Activated naive CD4-positive, alpha-beta T cell treated with anti-CD3 and anti-CD28 coated beads for 36 hours (primary cell): Measurements from ENCODE around the gene SLC25A13. TPM values are rescaled to one million over a fixed set of nuclear protein-coding genes. Genes with fewer than 3 reads are reported as not detected.

Source experiments
- CTCF ChIA-PET: fragments of 350-600 bp; sonication (Branson Sonifier 250); formaldehyde crosslinking; loops from one replicate; lab custom pipeline; 2021; ENCODE audit warnings: antibody characterized with exemption; lab: Charles Lee
- DNase-seq: peaks from one replicate; pipeline ENCODE4 v3.0.0-alpha.2; 2020
- H3K27ac Mint-ChIP-seq: one replicate; pipeline ENCODE4 v1.8.0; 2021; ENCODE audit warnings: mild to moderate bottlenecking, mixed read lengths
- H3K27me3 Mint-ChIP-seq: one replicate; pipeline ENCODE4 v1.8.0; 2021; ENCODE audit warnings: low read depth, mixed read lengths
- H3K36me3 Mint-ChIP-seq: one replicate; pipeline ENCODE4 v1.8.0; 2021; ENCODE audit warnings: low read depth, mixed read lengths
- H3K4me1 Mint-ChIP-seq: one replicate; pipeline ENCODE4 v1.8.0; 2021; ENCODE audit warnings: low read depth, mixed read lengths
- H3K4me3 Mint-ChIP-seq: one replicate; pipeline ENCODE4 v1.8.0; 2021; ENCODE audit warnings: mild to moderate bottlenecking, moderate library complexity, mixed read lengths
- H3K9me3 Mint-ChIP-seq: one replicate; pipeline ENCODE4 v1.8.0; 2021; ENCODE audit warnings: mixed read lengths
- intact Hi-C: fragments of 100-400 bp; cut with micrococcal nuclease; formaldehyde crosslinking; loops from one replicate; pipeline ENCODE4 v1.15.1; 2023
- total RNA-seq, 2 experiments: library from RNA; stranded (reverse); gene quantifications; one replicate each; pipeline ENCODE4 v1.2.3, GENCODE V29; 2021

The SLC25A13 gene
- total RNA-seq, 2 experiments from 2014 or later, result 4.0 to 5.7 TPM

GRCh38 chr7:96204601-96205000 lies 117.3 kb downstream of the SLC25A13 start:
- no peak for DNase-seq
- Mint-ChIP-seq H3K27ac (no peak overlapping the region), H3K4me3 (no peak overlapping the region), H3K9me3 (no peaks in the 10 kb centered on the region), H3K36me3 (peaks cover 7% of the 10 kb centered on the region), H3K4me1 (no peaks in the 10 kb centered on the region), H3K27me3 (no peaks in the 10 kb centered on the region)
- CTCF ChIA-PET, result interaction anchor here (0.6 kb wide), 1 partner anchor 25 kb away, joined by 7 read pairs; no protein-coding TSS in a partner anchor
- intact Hi-C loops, result no loop called here

GRCh38 chr7:96203786-96204185 lies 118.1 kb downstream of the SLC25A13 start:
- intact Hi-C loops, result no loop called here
- no peak overlapping the region for H3K4me3 Mint-ChIP-seq
- no peaks in the 10 kb centered on the region for H3K27me3 Mint-ChIP-seq
- CTCF ChIA-PET, result no interaction called here
- DNase-seq, result no peak
- H3K9me3 Mint-ChIP-seq, result no peaks in the 10 kb centered on the region
- H3K36me3 Mint-ChIP-seq, result peaks cover 7% of the 10 kb centered on the region
- no peaks in the 10 kb centered on the region for H3K4me1 Mint-ChIP-seq
- H3K27ac Mint-ChIP-seq, result no peak overlapping the region

GRCh38 chr7:96202102-96202501 lies 119.8 kb downstream of the SLC25A13 start:
- H3K4me1 Mint-ChIP-seq, result no peaks in the 10 kb centered on the region
- peaks cover 6% of the 10 kb centered on the region for H3K36me3 Mint-ChIP-seq
- CTCF ChIA-PET, result no interaction called here
- H3K9me3 Mint-ChIP-seq, result no peaks in the 10 kb centered on the region
- H3K27me3 Mint-ChIP-seq, result no peaks in the 10 kb centered on the region
- intact Hi-C loops, result no loop called here
- DNase-seq, result no peak
- H3K27ac Mint-ChIP-seq, result no peak overlapping the region
- H3K4me3 Mint-ChIP-seq, result no peak overlapping the region

- no peaks in the 10 kb centered on the region for H3K9me3 Mint-ChIP-seq
- H3K4me3 Mint-ChIP-seq, result no peak overlapping the region
- intact Hi-C loops, result no loop called here
Observed at GRCh38 chr7:96200740-96201139, 121.2 kb downstream of the SLC25A13 start.

GRCh38 chr7:96199421-96199820 lies 122.5 kb downstream of the SLC25A13 start:
- CTCF ChIA-PET, result no interaction called here
- Mint-ChIP-seq H3K4me1 (no peaks in the 10 kb centered on the region), H3K27me3 (no peaks in the 10 kb centered on the region), H3K36me3 (peaks cover 3% of the 10 kb centered on the region), H3K9me3 (no peaks in the 10 kb centered on the region), H3K4me3 (no peak overlapping the region), H3K27ac (no peak overlapping the region)
- DNase-seq, result no peak
- intact Hi-C loops, result no loop called here

More at GRCh38 chr7:96200740-96201139, 121.2 kb downstream of the SLC25A13 start:
- Mint-ChIP-seq H3K27me3 (no peaks in the 10 kb centered on the region), H3K36me3 (peaks cover 2% of the 10 kb centered on the region), H3K4me1 (no peaks in the 10 kb centered on the region), H3K27ac (no peak overlapping the region)
- CTCF ChIA-PET, result interaction anchor here (0.7 kb wide), 1 partner anchor 16 kb away, joined by 3 read pairs; no protein-coding TSS in a partner anchor
- no peak for DNase-seq

- CTCF ChIA-PET, result no interaction called here
- H3K27me3 Mint-ChIP-seq, result no peaks in the 10 kb centered on the region
- no peaks in the 10 kb centered on the region for H3K9me3 Mint-ChIP-seq
- DNase-seq, result no peak
- intact Hi-C loops, result no loop called here
- H3K27ac Mint-ChIP-seq, result no peak overlapping the region
- no peaks in the 10 kb centered on the region for H3K4me1 Mint-ChIP-seq
- no peak overlapping the region for H3K4me3 Mint-ChIP-seq
- H3K36me3 Mint-ChIP-seq, result peaks cover 6% of the 10 kb centered on the region
Observed at GRCh38 chr7:96198047-96198636, 123.8 kb downstream of the SLC25A13 start.

GRCh38 chr7:96196676-96197075 lies 125.2 kb downstream of the SLC25A13 start:
- Mint-ChIP-seq H3K27me3 (no peaks in the 10 kb centered on the region), H3K9me3 (no peaks in the 10 kb centered on the region), H3K4me1 (no peaks in the 10 kb centered on the region), H3K36me3 (peaks cover 15% of the 10 kb centered on the region), H3K27ac (no peak overlapping the region), H3K4me3 (no peak overlapping the region)
- CTCF ChIA-PET, result no interaction called here
- no peak for DNase-seq
- intact Hi-C loops, result no loop called here

- CTCF ChIA-PET, result interaction anchor here (0.7 kb wide), 1 partner anchor 9 kb away, joined by 3 read pairs; no protein-coding TSS in a partner anchor
- H3K27ac Mint-ChIP-seq, result no peak overlapping the region
- H3K36me3 Mint-ChIP-seq, result peaks cover 27% of the 10 kb centered on the region
- H3K9me3 Mint-ChIP-seq, result no peaks in the 10 kb centered on the region
- intact Hi-C loops, result no loop called here
- no peak overlapping the region for H3K4me3 Mint-ChIP-seq
- peaks cover 2% of the 10 kb centered on the region for H3K4me1 Mint-ChIP-seq
- DNase-seq, result no peak
- no peaks in the 10 kb centered on the region for H3K27me3 Mint-ChIP-seq
Observed at GRCh38 chr7:96189129-96189820, 132.6 kb downstream of the SLC25A13 start.

- no peaks in the 10 kb centered on the region for H3K9me3 Mint-ChIP-seq
- no peaks in the 10 kb centered on the region for H3K27me3 Mint-ChIP-seq
- no peak overlapping the region for H3K4me3 Mint-ChIP-seq
- intact Hi-C loops, result no loop called here
- DNase-seq, result no peak
- CTCF ChIA-PET, result no interaction called here
- H3K36me3 Mint-ChIP-seq, result peaks cover 32% of the 10 kb centered on the region
- no peak overlapping the region for H3K27ac Mint-ChIP-seq
- H3K4me1 Mint-ChIP-seq, result peaks cover 2% of the 10 kb centered on the region
Observed at GRCh38 chr7:96188591-96188991, 133.3 kb downstream of the SLC25A13 start.

GRCh38 chr7:96188174-96188581 lies 133.7 kb downstream of the SLC25A13 start:
- Mint-ChIP-seq H3K4me1 (peaks cover 2% of the 10 kb centered on the region), H3K36me3 (peaks cover 32% of the 10 kb centered on the region), H3K9me3 (no peaks in the 10 kb centered on the region), H3K4me3 (no peak overlapping the region), H3K27me3 (no peaks in the 10 kb centered on the region), H3K27ac (no peak overlapping the region)
- CTCF ChIA-PET, result no interaction called here
- no peak for DNase-seq
- intact Hi-C loops, result no loop called here

GRCh38 chr7:96187735-96188134 lies 134.2 kb downstream of the SLC25A13 start:
- Mint-ChIP-seq H3K27me3 (no peaks in the 10 kb centered on the region), H3K9me3 (no peaks in the 10 kb centered on the region), H3K4me3 (no peak overlapping the region), H3K4me1 (peaks cover 2% of the 10 kb centered on the region), H3K27ac (no peak overlapping the region), H3K36me3 (peaks cover 34% of the 10 kb centered on the region)
- CTCF ChIA-PET, result no interaction called here
- DNase-seq, result no peak
- intact Hi-C loops, result no loop called here

- intact Hi-C loops, result no loop called here
- Mint-ChIP-seq H3K27me3 (no peaks in the 10 kb centered on the region), H3K27ac (no peak overlapping the region), H3K9me3 (no peaks in the 10 kb centered on the region), H3K4me1 (peaks cover 2% of the 10 kb centered on the region), H3K36me3 (peaks cover 23% of the 10 kb centered on the region), H3K4me3 (no peak overlapping the region)
- CTCF ChIA-PET, result interaction anchor here (0.5 to 0.6 kb wide), 2 partner anchors 16 to 501 kb away, joined by 3 to 4 read pairs; no protein-coding TSS in a partner anchor
- DNase-seq, result no peak
Observed at GRCh38 chr7:96184783-96185182, 137.1 kb downstream of the SLC25A13 start.

GRCh38 chr7:96183163-96183670 lies 138.7 kb downstream of the SLC25A13 start:
- no peaks in the 10 kb centered on the region for H3K27me3 Mint-ChIP-seq
- H3K4me1 Mint-ChIP-seq, result no peaks in the 10 kb centered on the region
- CTCF ChIA-PET, result no interaction called here
- no peaks in the 10 kb centered on the region for H3K9me3 Mint-ChIP-seq
- intact Hi-C loops, result no loop called here
- no peak overlapping the region for H3K4me3 Mint-ChIP-seq
- H3K36me3 Mint-ChIP-seq, result peaks cover 16% of the 10 kb centered on the region
- H3K27ac Mint-ChIP-seq, result no peak overlapping the region
- no peak for DNase-seq
